Activated naive CD4-positive, alpha-beta T cell treated with anti-CD3 and anti-CD28 coated beads, Interleukin-2, amount 50 U/mL, for 16 hours (primary cell): ENCODE measurements around the gene PDE7B.
"Not testable (repeated sequence)": the region's sequence is repeated elsewhere in the genome, so short reads cannot be mapped to it uniquely, and the experiment has no call there.

Experiments
- DNase-seq: peaks from one replicate; pipeline ENCODE4 v3.0.0-alpha.2; 2020

Gene PDE7B

GRCh38 chr6:135852746-135853145 is 1.2 kb downstream of the PDE7B start:
- DNase-seq, result no peak

DNA sequence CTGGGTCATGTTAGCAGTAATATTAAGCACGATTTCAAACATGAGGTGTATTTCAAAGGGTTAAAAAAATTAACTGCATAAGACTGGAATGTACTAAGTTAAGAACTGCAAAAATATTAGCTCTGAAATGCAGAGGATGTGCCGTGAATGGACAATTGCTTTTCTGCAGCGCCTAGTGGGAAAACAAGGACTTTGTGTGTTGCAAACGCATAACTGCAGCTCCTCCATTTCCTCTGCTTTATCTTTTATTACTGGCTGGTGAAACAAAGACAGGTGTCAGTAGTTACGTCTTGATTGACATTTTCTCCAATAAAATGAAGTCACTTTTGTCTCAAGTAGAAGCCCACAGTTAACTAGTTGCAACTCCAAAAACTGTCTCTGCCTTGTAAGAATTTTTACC is 1.7 kb downstream of the PDE7B start:
- DNase-seq, result no peak

DNA sequence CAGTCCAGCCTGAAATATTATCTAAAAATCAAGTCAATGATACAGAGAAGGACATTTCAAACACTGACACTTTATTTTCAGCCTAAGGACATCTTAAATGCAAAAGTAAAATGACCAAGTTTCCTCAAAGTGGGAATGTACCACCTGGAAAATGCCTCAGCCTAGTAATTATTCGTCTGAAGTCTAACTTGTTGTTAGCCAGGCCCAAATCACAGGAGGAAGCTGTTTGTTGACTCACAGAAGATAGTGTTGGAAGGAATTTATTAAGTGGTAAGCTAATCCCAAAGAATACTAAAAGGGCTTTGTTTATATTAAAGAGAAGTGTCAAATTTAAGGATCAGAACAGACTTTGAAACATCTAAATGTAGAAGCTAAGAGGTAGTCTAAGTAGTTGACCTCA is 2.5 kb downstream of the PDE7B start:
- DNase-seq, result no peak

DNA sequence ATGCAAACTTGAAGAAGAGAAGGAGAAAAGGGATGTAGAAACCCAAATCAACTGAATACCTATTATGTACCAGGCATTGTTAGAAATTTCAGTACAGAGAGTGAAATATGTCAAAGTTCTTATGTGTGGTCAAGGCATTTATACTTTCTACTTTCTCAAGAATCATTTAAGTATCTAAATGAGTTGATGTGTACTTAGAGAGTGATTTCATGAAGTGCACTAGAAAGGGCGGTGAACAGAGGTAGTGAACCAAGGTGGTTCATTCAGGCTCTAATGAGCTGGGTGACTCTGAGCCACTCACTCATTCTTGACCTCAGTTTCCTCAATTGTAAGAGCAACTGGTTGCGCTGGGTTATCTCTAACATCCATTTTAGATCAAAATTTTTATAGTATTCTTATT is 3.3 kb downstream of the PDE7B start:
- no peak for DNase-seq

- no peak for DNase-seq
These were observed 7.4 kb downstream of the PDE7B start for GRCh38 chr6:135858931-135859330.

- DNase-seq, result no peak
These were observed 8.9 kb downstream of the PDE7B start for GRCh38 chr6:135860361-135860760.

GRCh38 chr6:135861189-135861588 is 9.7 kb downstream of the PDE7B start:
- no peak for DNase-seq

- not testable (repeated sequence) for DNase-seq
These were observed 13.4 kb downstream of the PDE7B start for GRCh38 chr6:135864929-135865328.

- DNase-seq, result no peak
These were observed 15.1 kb downstream of the PDE7B start for GRCh38 chr6:135866445-135867123.

DNA sequence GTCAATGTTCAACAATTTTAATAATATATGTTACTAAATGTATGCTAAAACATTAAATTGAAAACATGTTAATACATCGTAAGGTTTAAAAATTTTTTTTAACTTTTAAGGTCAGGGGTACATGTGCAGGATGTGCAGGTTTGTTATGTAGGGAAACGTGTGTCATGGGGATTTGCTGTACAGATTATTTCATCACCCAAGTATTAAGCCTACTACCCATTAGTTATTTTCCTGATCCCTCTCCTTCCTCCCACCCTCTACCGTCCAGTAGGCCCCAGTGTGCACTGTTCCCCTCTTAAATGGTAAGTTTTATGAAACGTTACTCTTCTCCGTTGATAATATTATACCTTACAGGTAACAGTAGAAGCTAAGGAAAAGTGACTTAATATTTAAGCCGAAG is 15.8 kb downstream of the PDE7B start:
- no peak for DNase-seq

DNA sequence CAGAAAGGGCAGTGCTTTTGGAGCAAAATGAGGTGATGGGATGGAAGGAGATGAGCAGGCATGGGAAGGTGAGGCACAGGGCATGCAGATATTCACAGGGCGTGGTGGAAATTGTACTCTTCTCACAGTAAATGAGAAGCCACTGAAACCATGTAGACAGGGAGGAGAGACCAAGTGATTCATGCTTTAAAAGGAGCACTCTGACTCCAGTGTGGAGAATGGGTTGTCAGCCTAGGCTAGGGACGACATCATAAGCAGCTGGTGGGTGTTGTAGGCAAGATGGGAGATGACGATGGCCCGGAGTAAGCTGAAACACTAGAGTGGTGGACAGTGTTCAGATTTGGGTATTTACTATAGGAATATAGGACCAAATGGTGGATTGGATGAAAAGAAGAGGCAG is 18.4 kb downstream of the PDE7B start:
- DNase-seq, result no peak

DNA sequence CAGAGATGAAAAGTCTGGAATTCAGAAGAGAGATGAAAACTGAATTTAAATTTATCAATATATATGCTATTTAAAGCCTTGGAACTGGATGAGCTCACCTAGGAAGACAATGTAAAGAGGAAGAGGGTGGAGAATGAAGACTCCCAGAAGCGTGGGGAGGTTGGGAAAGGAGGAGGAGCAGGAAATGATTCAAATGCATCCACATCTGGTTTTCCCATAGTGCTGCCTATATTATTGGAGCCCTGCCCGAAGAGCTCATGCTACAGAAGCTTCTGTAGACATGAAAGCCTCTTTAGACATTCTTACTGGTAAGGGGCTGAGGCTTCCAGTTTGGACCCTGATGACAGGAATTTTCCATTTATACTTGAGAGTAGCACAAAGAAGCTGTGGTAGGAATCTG is 19.2 kb downstream of the PDE7B start:
- DNase-seq, result no peak

GRCh38 chr6:135871296-135871695 is 19.8 kb downstream of the PDE7B start:
- DNase-seq, result no peak

- no peak for DNase-seq
These were observed 20.4 kb downstream of the PDE7B start for GRCh38 chr6:135871878-135872277.

DNA sequence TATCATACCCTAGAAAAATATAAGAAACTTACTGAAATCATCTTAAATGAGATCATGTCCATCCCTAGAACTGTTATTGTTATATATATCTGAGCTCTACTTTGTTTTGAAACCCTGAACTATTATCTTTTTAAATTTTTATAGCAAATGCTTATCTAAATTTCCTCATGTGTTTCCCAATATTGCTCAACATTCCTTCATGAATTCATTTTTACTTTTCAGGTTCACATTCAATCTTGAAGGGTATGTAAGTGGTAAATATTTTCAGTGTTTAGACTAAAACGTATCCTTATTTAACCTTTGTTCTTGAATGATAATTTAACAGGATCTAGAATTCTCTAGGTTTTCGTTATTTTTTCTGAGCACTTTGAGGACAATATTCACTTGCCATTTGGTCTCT is 23.9 kb downstream of the PDE7B start:
- no peak for DNase-seq

GRCh38 chr6:135876058-135876457 is 24.6 kb downstream of the PDE7B start:
- DNase-seq, result no peak

- no peak for DNase-seq
These were observed 26.2 kb downstream of the PDE7B start for GRCh38 chr6:135877666-135878065.

DNA sequence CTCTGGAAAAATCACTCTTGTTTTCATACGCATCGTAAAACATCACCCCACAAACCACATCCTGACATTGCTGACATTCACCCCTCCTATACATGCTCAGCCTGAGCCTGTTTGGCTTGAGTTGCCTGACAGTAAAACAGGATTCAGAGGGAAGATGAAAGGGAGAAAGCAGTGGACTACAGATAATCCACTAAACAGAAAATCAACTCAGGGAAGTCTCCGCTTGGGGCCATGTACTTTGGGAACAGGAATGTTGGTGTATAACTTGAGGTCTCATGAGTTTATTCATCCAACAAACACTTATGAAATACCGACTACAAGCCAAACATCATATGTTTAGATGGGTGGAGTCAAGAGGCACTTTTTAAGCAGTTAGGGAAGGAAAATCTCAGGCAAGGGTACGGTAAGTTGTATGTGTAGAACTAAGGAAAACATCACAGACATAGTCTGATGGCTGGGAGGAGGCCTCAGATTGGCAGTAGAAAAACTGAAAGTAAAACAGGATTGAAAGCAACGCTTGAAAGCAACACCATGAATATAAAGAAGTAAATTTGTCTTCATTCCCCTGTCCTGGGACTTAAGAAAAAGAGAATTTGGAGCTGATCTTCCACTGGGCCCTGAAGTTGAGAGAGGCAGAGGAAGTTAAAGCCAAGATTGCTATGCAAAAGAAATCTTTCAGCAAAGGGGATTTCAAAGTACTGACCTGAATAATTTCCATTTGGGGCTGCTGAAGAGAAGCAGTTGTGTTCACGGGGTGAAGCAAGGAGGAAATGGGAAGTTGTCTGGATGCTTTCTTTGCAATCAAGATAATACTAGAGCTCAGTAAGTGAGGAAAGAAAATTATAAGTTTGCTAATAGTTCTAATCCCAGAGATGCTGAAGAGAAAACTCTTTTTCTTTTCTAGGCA is 28.8 kb downstream of the PDE7B start:
- peak; percentile 35 for DNase-seq

GRCh38 chr6:135883045-135883444 is 31.5 kb downstream of the PDE7B start:
- DNase-seq, result no peak

DNA sequence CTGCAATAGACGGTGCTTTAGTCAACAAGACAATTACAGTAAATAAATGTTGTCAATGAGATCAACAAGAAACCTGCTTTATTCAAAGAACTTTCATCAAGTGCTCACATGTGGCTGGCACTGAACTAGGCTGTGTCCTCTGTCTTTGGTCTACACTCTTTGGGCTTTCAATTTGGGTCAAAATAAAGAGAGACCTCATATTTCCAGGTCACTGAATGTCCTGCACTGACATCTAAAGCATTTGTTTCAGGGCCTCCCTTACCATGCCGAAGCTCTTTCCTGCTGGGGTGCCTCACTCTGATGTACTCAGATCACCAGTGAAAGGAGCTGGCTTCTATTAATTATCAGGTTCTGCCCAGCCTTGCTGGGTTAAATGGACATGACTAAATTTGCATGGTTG is 32.0 kb downstream of the PDE7B start:
- no peak for DNase-seq

DNA sequence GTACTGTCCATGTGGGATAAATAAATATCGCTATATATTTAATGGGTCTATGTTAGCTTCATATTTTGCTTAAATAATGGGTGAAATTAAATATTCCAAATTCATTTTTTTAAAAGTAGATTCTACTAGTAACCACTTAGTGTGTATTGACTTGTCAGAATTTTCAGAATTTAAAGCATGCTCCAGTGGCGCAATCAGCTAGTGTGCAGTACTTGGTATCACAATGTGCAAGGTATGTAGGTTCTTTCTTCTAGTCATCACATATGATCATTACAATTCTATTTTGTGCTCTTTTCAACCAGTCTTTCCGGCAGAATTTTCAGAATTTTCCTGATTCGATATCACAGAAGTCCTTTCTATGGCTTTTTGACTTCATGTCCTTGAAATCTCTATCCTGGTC is 32.6 kb downstream of the PDE7B start:
- DNase-seq, result no peak

- no peak for DNase-seq
These were observed 35.6 kb downstream of the PDE7B start for GRCh38 chr6:135887069-135887468.

- DNase-seq, result no peak
These were observed 37.3 kb downstream of the PDE7B start for GRCh38 chr6:135888818-135889217.

GRCh38 chr6:135890876-135891275 is 39.4 kb downstream of the PDE7B start:
- no peak for DNase-seq
